ENCODE results near the gene HPS5. TPM values are rescaled to one million over a fixed set of nuclear protein-coding genes. Genes with fewer than 3 reads are reported as not detected.

HPS5 gene
- total RNA-seq, 1 donor from 2014 or later, result 33.0 TPM

DNA sequence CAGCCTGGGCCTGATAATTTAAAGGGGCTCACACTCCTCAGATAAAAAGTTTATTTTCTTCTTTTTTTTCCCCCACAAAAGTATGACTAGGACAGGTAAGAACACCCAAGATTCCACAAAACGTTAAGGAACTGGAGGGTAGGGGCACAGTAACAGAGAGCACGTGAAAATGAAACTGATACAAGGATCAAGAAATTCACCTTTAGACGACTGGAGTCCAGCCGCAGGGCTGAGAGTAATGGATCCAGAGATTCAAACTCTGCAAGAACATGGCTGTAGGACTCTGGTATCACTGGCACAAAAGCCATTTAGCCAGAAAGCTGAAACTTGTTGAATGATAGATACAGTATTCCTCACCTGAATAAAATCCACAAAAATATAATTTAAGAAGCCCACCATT lies 4.4 kb downstream of the HPS5 start:
- intact Hi-C loops (cut with DNase I), result no loop called here
- Histone ChIP-seq H3K4me3 (no peak overlapping the region), H3K36me3 (no peaks in the 10 kb centered on the region), H3K4me1 (peaks cover 37% of the 10 kb centered on the region), H3K27ac (no peak overlapping the region), H3K27me3 (no peaks in the 10 kb centered on the region), H3K9me3 (no peaks in the 10 kb centered on the region)
- TF ChIP-seq, protein P1, sequence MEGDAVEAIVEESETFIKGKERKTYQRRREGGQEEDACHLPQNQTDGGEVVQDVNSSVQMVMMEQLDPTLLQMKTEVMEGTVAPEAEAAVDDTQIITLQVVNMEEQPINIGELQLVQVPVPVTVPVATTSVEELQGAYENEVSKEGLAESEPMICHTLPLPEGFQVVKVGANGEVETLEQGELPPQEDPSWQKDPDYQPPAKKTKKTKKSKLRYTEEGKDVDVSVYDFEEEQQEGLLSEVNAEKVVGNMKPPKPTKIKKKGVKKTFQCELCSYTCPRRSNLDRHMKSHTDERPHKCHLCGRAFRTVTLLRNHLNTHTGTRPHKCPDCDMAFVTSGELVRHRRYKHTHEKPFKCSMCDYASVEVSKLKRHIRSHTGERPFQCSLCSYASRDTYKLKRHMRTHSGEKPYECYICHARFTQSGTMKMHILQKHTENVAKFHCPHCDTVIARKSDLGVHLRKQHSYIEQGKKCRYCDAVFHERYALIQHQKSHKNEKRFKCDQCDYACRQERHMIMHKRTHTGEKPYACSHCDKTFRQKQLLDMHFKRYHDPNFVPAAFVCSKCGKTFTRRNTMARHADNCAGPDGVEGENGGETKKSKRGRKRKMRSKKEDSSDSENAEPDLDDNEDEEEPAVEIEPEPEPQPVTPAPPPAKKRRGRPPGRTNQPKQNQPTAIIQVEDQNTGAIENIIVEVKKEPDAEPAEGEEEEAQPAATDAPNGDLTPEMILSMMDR (IDR thresholded peaks at IDR 0.05), result no peak
- DNase-seq (no peak), ATAC-seq (no peak)

DNA sequence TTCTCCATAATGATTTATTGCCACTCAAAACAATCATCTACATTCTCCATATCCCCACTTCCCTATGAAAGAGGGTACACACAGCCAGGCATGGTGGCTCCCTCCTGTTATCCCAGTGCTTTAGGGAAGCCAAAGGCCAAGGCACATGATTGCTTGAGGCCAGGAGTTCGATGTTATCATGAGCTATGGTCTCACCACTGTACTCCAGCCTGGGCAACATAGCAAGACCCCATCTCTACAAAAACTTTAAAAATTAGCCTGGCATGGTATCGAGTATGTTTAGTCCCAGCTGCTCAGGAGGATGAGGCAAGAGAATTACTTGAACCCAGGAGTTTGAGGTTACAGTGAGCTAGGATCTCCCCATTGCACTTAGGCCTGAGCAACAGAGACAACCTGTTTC lies 6.0 kb downstream of the HPS5 start:
- TF ChIP-seq, protein P1 (IDR thresholded peaks at IDR 0.05), result no peak
- Histone ChIP-seq H3K4me3 (no peak overlapping the region), H3K4me1 (peaks cover 43% of the 10 kb centered on the region), H3K9me3 (no peaks in the 10 kb centered on the region), H3K27ac (no peak overlapping the region), H3K36me3 (peaks cover 3% of the 10 kb centered on the region), H3K27me3 (no peaks in the 10 kb centered on the region)
- intact Hi-C loops (cut with DNase I), result no loop called here
- DNase-seq (no peak), ATAC-seq (no peak)

- TF ChIP-seq, protein P1 (IDR thresholded peaks at IDR 0.05), result no peak
- intact Hi-C loops (cut with DNase I), result no loop called here
- peak; percentile 54 for ATAC-seq
- peaks cover 33% of the 10 kb centered on the region for H3K4me1 ChIP-seq
- H3K27ac ChIP-seq, result no peak overlapping the region
- no peaks in the 10 kb centered on the region for H3K9me3 ChIP-seq
- no peaks in the 10 kb centered on the region for H3K27me3 ChIP-seq
- H3K36me3 ChIP-seq, result peaks cover 12% of the 10 kb centered on the region
- H3K4me3 ChIP-seq, result no peak overlapping the region
- DNase-seq, result no peak
Observed at GRCh38 chr11:18314784-18315523, 7.0 kb downstream of the HPS5 start.

- TF ChIP-seq, protein P1 (IDR thresholded peaks at IDR 0.05), result no peak
- intact Hi-C loops (cut with DNase I), result no loop called here
- no peaks in the 10 kb centered on the region for H3K9me3 ChIP-seq
- H3K27ac ChIP-seq, result no peak overlapping the region
- DNase-seq (no peak), ATAC-seq (peak; percentile 58)
- H3K4me1 ChIP-seq, result peaks cover 26% of the 10 kb centered on the region
- H3K36me3 ChIP-seq, result peaks cover 20% of the 10 kb centered on the region
- H3K27me3 ChIP-seq, result no peaks in the 10 kb centered on the region
- no peak overlapping the region for H3K4me3 ChIP-seq
Observed at GRCh38 chr11:18313965-18314763, 7.8 kb downstream of the HPS5 start.

DNA sequence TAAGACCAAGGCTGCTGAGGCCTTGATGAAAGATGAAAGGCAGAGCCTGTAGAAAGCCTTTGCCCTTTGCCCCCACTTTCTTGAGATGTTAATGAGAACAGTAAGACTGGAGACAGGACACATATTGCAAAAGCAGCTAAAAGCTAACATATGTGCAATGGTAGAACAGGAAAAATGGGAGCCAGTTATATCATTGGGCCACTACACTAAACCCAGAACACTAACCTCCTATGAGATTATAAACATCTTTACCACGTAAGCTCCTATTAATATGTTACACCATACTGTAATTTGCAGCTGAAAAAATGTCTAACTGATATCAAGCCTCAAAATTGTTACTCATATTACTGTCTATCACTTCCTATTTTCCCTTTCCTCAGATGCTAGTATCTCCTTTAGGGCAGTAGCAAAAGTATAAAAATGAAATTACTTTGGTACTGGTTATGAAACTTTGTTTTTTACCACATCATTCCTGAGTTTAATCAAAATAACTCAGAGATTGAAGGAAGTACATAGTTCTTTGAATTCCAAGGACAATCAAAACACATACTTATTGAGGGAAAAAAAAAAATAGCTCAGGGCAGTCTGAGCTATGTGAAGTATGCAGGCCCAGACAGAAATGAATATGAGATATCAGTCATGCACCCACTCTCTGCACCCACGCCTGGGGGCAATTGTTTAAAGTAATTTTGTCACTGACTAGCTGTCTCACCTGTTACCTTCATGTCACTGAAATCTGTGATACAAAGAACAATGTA lies 9.1 kb downstream of the HPS5 start:
- Histone ChIP-seq H3K9me3 (no peaks in the 10 kb centered on the region), H3K27me3 (no peaks in the 10 kb centered on the region), H3K27ac (peak overlapping the region; percentile 58), H3K4me1 (peaks cover 26% of the 10 kb centered on the region), H3K4me3 (no peak overlapping the region), H3K36me3 (peaks cover 33% of the 10 kb centered on the region)
- intact Hi-C loops (cut with DNase I), result no loop called here
- DNase-seq, result no peak
- TF ChIP-seq, protein P1 (IDR thresholded peaks at IDR 0.05), result no peak
- peak; percentile 66 for ATAC-seq
